ENCODE data around the gene CCDC91. TPM values are rescaled to one million over a fixed set of nuclear protein-coding genes. Genes with fewer than 3 reads are reported as not detected.

CCDC91 gene
- total RNA-seq, 1 donor from 2014 or later = 23.2 TPM

GRCh38 chr12:28343713-28344112 is 153.5 kb downstream of the CCDC91 start:
- H3K4me3 Mint-ChIP-seq = no peak overlapping the region
- H3K4me1 Mint-ChIP-seq (ENCODE audit: unreplicated experiment) = no peaks in the 10 kb centered on the region
- no peak for DNase-seq (ENCODE audit: extremely low spot score, unreplicated experiment)
- H3K27ac Mint-ChIP-seq = no peak overlapping the region
- H3K36me3 Mint-ChIP-seq = peaks cover 27% of the 10 kb centered on the region
- H3K9me3 Mint-ChIP-seq = no peaks in the 10 kb centered on the region
- H3K27me3 Mint-ChIP-seq = no peaks in the 10 kb centered on the region
- no peak for TF ChIP-seq CTCF (conservative IDR thresholded peaks at IDR 0.05)

- TF ChIP-seq CTCF (conservative IDR thresholded peaks at IDR 0.05) = no peak
- H3K4me3 Mint-ChIP-seq = no peak overlapping the region
- no peaks in the 10 kb centered on the region for H3K4me1 Mint-ChIP-seq (ENCODE audit: unreplicated experiment)
Observed at GRCh38 chr12:28346567-28346966, 156.3 kb downstream of the CCDC91 start.

GRCh38 chr12:28349196-28349595 is 158.9 kb downstream of the CCDC91 start:
- Mint-ChIP-seq H3K36me3 (peaks cover 36% of the 10 kb centered on the region), H3K27ac (no peak overlapping the region), H3K4me1 (ENCODE audit: unreplicated experiment) (no peaks in the 10 kb centered on the region), H3K9me3 (no peaks in the 10 kb centered on the region), H3K27me3 (no peaks in the 10 kb centered on the region), H3K4me3 (no peak overlapping the region)
- no peak for DNase-seq (ENCODE audit: extremely low spot score, unreplicated experiment)
- TF ChIP-seq CTCF (conservative IDR thresholded peaks at IDR 0.05) = no peak

More at GRCh38 chr12:28346567-28346966, 156.3 kb downstream of the CCDC91 start:
- DNase-seq (ENCODE audit: extremely low spot score, unreplicated experiment) = no peak
- H3K27ac Mint-ChIP-seq = no peak overlapping the region
- H3K36me3 Mint-ChIP-seq = peaks cover 27% of the 10 kb centered on the region
- no peaks in the 10 kb centered on the region for H3K27me3 Mint-ChIP-seq
- H3K9me3 Mint-ChIP-seq = no peaks in the 10 kb centered on the region

- Mint-ChIP-seq H3K4me3 (no peak overlapping the region), H3K4me1 (ENCODE audit: unreplicated experiment) (no peaks in the 10 kb centered on the region), H3K9me3 (no peaks in the 10 kb centered on the region), H3K27ac (no peak overlapping the region), H3K36me3 (peaks cover 38% of the 10 kb centered on the region), H3K27me3 (no peaks in the 10 kb centered on the region)
- DNase-seq (ENCODE audit: extremely low spot score, unreplicated experiment) = no peak
- TF ChIP-seq CTCF (conservative IDR thresholded peaks at IDR 0.05) = no peak
Observed at GRCh38 chr12:28350502-28350901, 160.2 kb downstream of the CCDC91 start.

- no peak for DNase-seq (ENCODE audit: extremely low spot score, unreplicated experiment)
- no peak for TF ChIP-seq CTCF (conservative IDR thresholded peaks at IDR 0.05)
- Mint-ChIP-seq H3K9me3 (no peaks in the 10 kb centered on the region), H3K27ac (no peak overlapping the region), H3K36me3 (peaks cover 45% of the 10 kb centered on the region), H3K27me3 (no peaks in the 10 kb centered on the region), H3K4me1 (ENCODE audit: unreplicated experiment) (no peaks in the 10 kb centered on the region), H3K4me3 (no peak overlapping the region)
Observed at GRCh38 chr12:28351414-28351813, 161.2 kb downstream of the CCDC91 start.

- H3K4me3 Mint-ChIP-seq = no peak overlapping the region
- no peaks in the 10 kb centered on the region for H3K4me1 Mint-ChIP-seq (ENCODE audit: unreplicated experiment)
- no peak for TF ChIP-seq CTCF (conservative IDR thresholded peaks at IDR 0.05)
- DNase-seq (ENCODE audit: extremely low spot score, unreplicated experiment) = no peak
- H3K36me3 Mint-ChIP-seq = peaks cover 48% of the 10 kb centered on the region
- no peak overlapping the region for H3K27ac Mint-ChIP-seq
- no peaks in the 10 kb centered on the region for H3K9me3 Mint-ChIP-seq
- H3K27me3 Mint-ChIP-seq = no peaks in the 10 kb centered on the region
Observed at GRCh38 chr12:28355161-28355560, 164.9 kb downstream of the CCDC91 start.

All from type B pancreatic cell (in vitro differentiated cells).